SK-N-SH (cell line): ENCODE results near the gene SIL1. TPM values are rescaled to one million over a fixed set of nuclear protein-coding genes. Genes with fewer than 3 reads are reported as not detected.

Experiments used
- CTCF ChIA-PET: fragments of 300-600, 350-600 bp; formaldehyde crosslinking; extraction: SDS; loops from one replicate; lab custom pipeline; 2021; lab: Yijun Ruan, JAX
- POLR2A ChIA-PET: fragments of 350-600 bp; sonication (Branson Sonifier 250); formaldehyde crosslinking; extraction: SDS; loops from one replicate; lab custom pipeline; 2020; ENCODE audit warnings: antibody characterized with exemption, inconsistent platforms; lab: Yijun Ruan, JAX
- DNase-seq: peaks from one replicate; pipeline ENCODE4 v3.0.0; 2012
- H2AFZ ChIP-seq: fragments of 200-600 bp; sonication (generic); 2 replicates; pipeline ENCODE4 v1.8.1; 2016; ENCODE audit warnings: antibody characterized with exemption, mild to moderate bottlenecking, low read depth
- H3F3A ChIP-seq: fragments of 200-600 bp; sonication (generic); replicated peaks from 2 replicates; pipeline ENCODE3; 2016; ENCODE audit warnings: antibody characterized with exemption, mild to moderate bottlenecking; ENCODE audit not compliant: insufficient read depth
- H3K27ac ChIP-seq, 2 experiments: fragments of 200-500 bp in 1 of 2; fragments of 200-600 bp in 1 of 2; sonication (Bioruptor generic) in 1 of 2; sonication (generic), shearing (Covaris generic) in 1 of 2; 2 replicates each; pipeline versions ENCODE4 v1.5.1 to v1.6.1; 2014 to 2016; ENCODE audit warnings: low read depth in 2 of 2, inconsistent platforms in 1 of 2, low read length in 1 of 2, mild to moderate bottlenecking in 1 of 2, mixed read lengths in 1 of 2
- H3K27me3 ChIP-seq: fragments of 200-600 bp; sonication (generic), shearing (Covaris generic); 2 replicates; pipeline ENCODE4 v1.6.1; 2016; ENCODE audit warnings: mixed run types; ENCODE audit not compliant: insufficient read depth
- H3K36me3 ChIP-seq, 2 experiments: fragments of 200-500 bp in 1 of 2; fragments of 200-600 bp in 1 of 2; sonication (Bioruptor generic) in 1 of 2; sonication (generic) in 1 of 2; replicated peaks in 1 of 2; 2 replicates each; pipeline versions ENCODE3 to v1.5.1; 2014 to 2016; ENCODE audit warnings: low read length in 1 of 2, mild to moderate bottlenecking in 1 of 2; ENCODE audit not compliant: insufficient read depth in 2 of 2, control insufficient read depth in 1 of 2
- H3K4me1 ChIP-seq, 2 experiments: fragments of 200-500 bp in 1 of 2; fragments of 200-600 bp in 1 of 2; sonication (Bioruptor generic) in 1 of 2; sonication (generic), shearing (Covaris generic) in 1 of 2; 2 replicates each; pipeline versions ENCODE4 v1.5.1 to v1.6.1; 2014 to 2016; ENCODE audit warnings: low read depth in 1 of 2, low read length in 1 of 2, mixed run types in 1 of 2; ENCODE audit not compliant: insufficient read depth in 2 of 2, control insufficient read depth in 1 of 2
- H3K4me2 ChIP-seq: fragments of 200-600 bp; sonication (generic), shearing (Covaris generic); 2 replicates; pipeline ENCODE4 v1.6.1; 2017; ENCODE audit warnings: mixed run types
- H3K4me3 ChIP-seq, 2 experiments: fragments of 200-500 bp in 1 of 2; fragments of 200-600 bp in 1 of 2; sonication (Bioruptor generic) in 1 of 2; sonication (generic), shearing (Covaris generic) in 1 of 2; 2 replicates each; pipeline versions ENCODE4 v1.5.1 to v1.8.1; 2014 to 2016; ENCODE audit warnings: low read depth in 2 of 2, inconsistent platforms in 1 of 2, low read length in 1 of 2, mild to moderate bottlenecking in 1 of 2, mixed read lengths in 1 of 2, moderate library complexity in 1 of 2
- H3K79me2 ChIP-seq: fragments of 200-600 bp; sonication (generic); 2 replicates; pipeline ENCODE4 v1.8.1; 2017; ENCODE audit warnings: mild to moderate bottlenecking; ENCODE audit not compliant: insufficient read depth
- H3K9ac ChIP-seq: fragments of 200-600 bp; sonication (generic); 2 replicates; pipeline ENCODE4 v1.6.1; 2017; ENCODE audit warnings: mixed run types
- H3K9me2 ChIP-seq: fragments of 200-600 bp; sonication (generic); 2 replicates; pipeline ENCODE4 v1.6.1; 2017; ENCODE audit warnings: mixed run types
- H3K9me3 ChIP-seq: fragments of 200-600 bp; sonication (generic); 2 replicates; pipeline ENCODE4 v1.6.1; 2017; ENCODE audit warnings: mixed run types, mild to moderate bottlenecking, moderate library complexity
- H4K20me1 ChIP-seq: fragments of 200-600 bp; sonication (generic); 2 replicates; pipeline ENCODE4 v1.6.1; 2017; ENCODE audit warnings: mild to moderate bottlenecking, mixed run types; ENCODE audit not compliant: insufficient read depth
- CTCF ChIP-seq: fragments of 200-600 bp; sonication (generic); IDR thresholded peaks from 2 replicates; pipeline ENCODE4 v1.6.1; 2017; ENCODE audit warnings: antibody characterized with exemption, mild to moderate bottlenecking, moderate library complexity
- EZH2phosphoT487 ChIP-seq: fragments of 200-600 bp; sonication (generic); IDR thresholded peaks from 2 replicates; pipeline ENCODE4 v1.6.1; 2017; ENCODE audit warnings: low read depth, mixed run types, mild to moderate bottlenecking, antibody characterized with exemption, moderate library complexity, borderline replicate concordance
- FOSL2 ChIP-seq: IDR thresholded peaks from 2 replicates; pipeline ENCODE4 v1.4.0; 2012; ENCODE audit warnings: low read depth, mild to moderate bottlenecking, moderate library complexity, borderline replicate concordance
- GABPA ChIP-seq: IDR thresholded peaks from 2 replicates; pipeline ENCODE4 v1.4.0; 2012; ENCODE audit warnings: low read depth, mild to moderate bottlenecking
- JUND ChIP-seq: IDR thresholded peaks from 2 replicates; pipeline ENCODE4 v1.4.0; 2012
- MXI1 ChIP-seq: IDR thresholded peaks from 2 replicates; pipeline ENCODE4 v1.6.1; 2012; ENCODE audit warnings: mild to moderate bottlenecking, low read depth, low read length, improper control_type of control experiment
- NFIC ChIP-seq: IDR thresholded peaks from 2 replicates; pipeline ENCODE4 v1.4.0; 2012; ENCODE audit warnings: borderline replicate concordance
- POLR2AphosphoS5 ChIP-seq: IDR thresholded peaks from 2 replicates; pipeline ENCODE4 v1.6.1; 2012; ENCODE audit warnings: low read depth, low read length
- RFX5 ChIP-seq: IDR thresholded peaks from 2 replicates; pipeline ENCODE4 v1.6.1; 2012; ENCODE audit warnings: mild to moderate bottlenecking, improper control_type of control experiment, low read length
- SMC3 ChIP-seq: IDR thresholded peaks from 2 replicates; pipeline ENCODE4 v1.6.1; 2012; ENCODE audit warnings: low read depth, low read length, improper control_type of control experiment
- ZBTB33 ChIP-seq: IDR thresholded peaks from 2 replicates; pipeline ENCODE4 v1.4.0; 2012; ENCODE audit warnings: low read depth, borderline replicate concordance
- WGBS: methylation state at CpG from one replicate; pipeline ENCODE4 v1.1.6; 2017; ENCODE audit warnings: low lambda C conversion rate; 5-methylcytosine and 5-hydroxymethylcytosine counted together
- polyA plus RNA-seq, 3 experiments: library from polyadenylated mRNA; depleted of rRNA; stranded (reverse); fragments of >200 nt; gene quantifications; 2 replicates each; pipeline ENCODE4 v1.2.3, GENCODE V29; 2012
- TF ChIP-seq, protein P1 (sequence below): fragments of 150-350 bp; IDR thresholded peaks from 2 replicates; pipeline ENCODE4 v1.6.1; 2016; ENCODE audit warnings: mild to moderate bottlenecking, low read depth, low read length
- TF ChIP-seq, protein P2 (sequence below): IDR thresholded peaks from 2 replicates; pipeline ENCODE4 v1.6.1; 2012; ENCODE audit warnings: mild to moderate bottlenecking, low read depth, low read length, moderate library complexity
- TF ChIP-seq, protein P3 (sequence below): IDR thresholded peaks from 2 replicates; pipeline ENCODE4 v1.4.0; 2012; ENCODE audit warnings: low read depth

Gene SIL1
- polyA plus RNA-seq, 1 of the 3 experiments (the other 2 are of a cell fraction), result 25.9 TPM

- H3K4me1 ChIP-seq, result peaks cover 0 to 60% of the 10 kb centered on the region in 2 experiments; a peak in 1 of 4 replicates
- no peak overlapping the region for H3K4me3 ChIP-seq
- H3K4me2 ChIP-seq, result no peak overlapping the region
- no peak for DNase-seq
- H3K27ac ChIP-seq, result no peak overlapping the region; a peak in 1 of 4 replicates
- no peaks in the 10 kb centered on the region for H3K27me3 ChIP-seq
- TF ChIP-seq GABPA, result no peak
- TF ChIP-seq SMC3, result no peak
- TF ChIP-seq ZBTB33, result no peak
- TF ChIP-seq NFIC, result no peak
- TF ChIP-seq CTCF, result no peak
- no peak for TF ChIP-seq MXI1
- TF ChIP-seq, protein P1, sequence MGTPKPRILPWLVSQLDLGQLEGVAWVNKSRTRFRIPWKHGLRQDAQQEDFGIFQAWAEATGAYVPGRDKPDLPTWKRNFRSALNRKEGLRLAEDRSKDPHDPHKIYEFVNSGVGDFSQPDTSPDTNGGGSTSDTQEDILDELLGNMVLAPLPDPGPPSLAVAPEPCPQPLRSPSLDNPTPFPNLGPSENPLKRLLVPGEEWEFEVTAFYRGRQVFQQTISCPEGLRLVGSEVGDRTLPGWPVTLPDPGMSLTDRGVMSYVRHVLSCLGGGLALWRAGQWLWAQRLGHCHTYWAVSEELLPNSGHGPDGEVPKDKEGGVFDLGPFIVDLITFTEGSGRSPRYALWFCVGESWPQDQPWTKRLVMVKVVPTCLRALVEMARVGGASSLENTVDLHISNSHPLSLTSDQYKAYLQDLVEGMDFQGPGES, result no peak
- TF ChIP-seq POLR2AphosphoS5, result no peak
- no peak for TF ChIP-seq JUND
- TF ChIP-seq, protein P2, sequence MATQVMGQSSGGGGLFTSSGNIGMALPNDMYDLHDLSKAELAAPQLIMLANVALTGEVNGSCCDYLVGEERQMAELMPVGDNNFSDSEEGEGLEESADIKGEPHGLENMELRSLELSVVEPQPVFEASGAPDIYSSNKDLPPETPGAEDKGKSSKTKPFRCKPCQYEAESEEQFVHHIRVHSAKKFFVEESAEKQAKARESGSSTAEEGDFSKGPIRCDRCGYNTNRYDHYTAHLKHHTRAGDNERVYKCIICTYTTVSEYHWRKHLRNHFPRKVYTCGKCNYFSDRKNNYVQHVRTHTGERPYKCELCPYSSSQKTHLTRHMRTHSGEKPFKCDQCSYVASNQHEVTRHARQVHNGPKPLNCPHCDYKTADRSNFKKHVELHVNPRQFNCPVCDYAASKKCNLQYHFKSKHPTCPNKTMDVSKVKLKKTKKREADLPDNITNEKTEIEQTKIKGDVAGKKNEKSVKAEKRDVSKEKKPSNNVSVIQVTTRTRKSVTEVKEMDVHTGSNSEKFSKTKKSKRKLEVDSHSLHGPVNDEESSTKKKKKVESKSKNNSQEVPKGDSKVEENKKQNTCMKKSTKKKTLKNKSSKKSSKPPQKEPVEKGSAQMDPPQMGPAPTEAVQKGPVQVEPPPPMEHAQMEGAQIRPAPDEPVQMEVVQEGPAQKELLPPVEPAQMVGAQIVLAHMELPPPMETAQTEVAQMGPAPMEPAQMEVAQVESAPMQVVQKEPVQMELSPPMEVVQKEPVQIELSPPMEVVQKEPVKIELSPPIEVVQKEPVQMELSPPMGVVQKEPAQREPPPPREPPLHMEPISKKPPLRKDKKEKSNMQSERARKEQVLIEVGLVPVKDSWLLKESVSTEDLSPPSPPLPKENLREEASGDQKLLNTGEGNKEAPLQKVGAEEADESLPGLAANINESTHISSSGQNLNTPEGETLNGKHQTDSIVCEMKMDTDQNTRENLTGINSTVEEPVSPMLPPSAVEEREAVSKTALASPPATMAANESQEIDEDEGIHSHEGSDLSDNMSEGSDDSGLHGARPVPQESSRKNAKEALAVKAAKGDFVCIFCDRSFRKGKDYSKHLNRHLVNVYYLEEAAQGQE, result no peak
- no peak for TF ChIP-seq EZH2phosphoT487
- TF ChIP-seq, protein P3, sequence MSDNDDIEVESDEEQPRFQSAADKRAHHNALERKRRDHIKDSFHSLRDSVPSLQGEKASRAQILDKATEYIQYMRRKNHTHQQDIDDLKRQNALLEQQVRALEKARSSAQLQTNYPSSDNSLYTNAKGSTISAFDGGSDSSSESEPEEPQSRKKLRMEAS, result no peak
- no peak for TF ChIP-seq FOSL2
- TF ChIP-seq RFX5, result no peak
- ChIA-PET CTCF (interaction anchor here (1.2 kb wide), 1 partner anchor 70 kb away, joined by 4 read pairs; no protein-coding TSS in a partner anchor), POLR2A (no interaction called here)
- no peaks in the 10 kb centered on the region for H3K9me3 ChIP-seq
- no peaks in the 10 kb centered on the region for H3K9me2 ChIP-seq
- no peak overlapping the region for H2AFZ ChIP-seq
- H3K9ac ChIP-seq, result no peak overlapping the region
- H4K20me1 ChIP-seq, result no peaks in the 10 kb centered on the region
- WGBS, result 94% methylated on average over 6 of the region's 6 CpGs
- H3K36me3 ChIP-seq, result peaks cover 3 to 4% of the 10 kb centered on the region in 2 experiments
- no peaks in the 10 kb centered on the region for H3F3A ChIP-seq
- H3K79me2 ChIP-seq, result no peaks in the 10 kb centered on the region
Measured at GRCh38 chr5:138943599-138944173, 254.5 kb downstream of the SIL1 start.
